EH (cell line): ENCODE data around the gene OR4C12.
"Not testable (repeated sequence)": the region's sequence is repeated elsewhere in the genome, so short reads cannot be mapped to it uniquely, and the experiment has no call there.

Experiments used
- DNase-seq: peaks from one replicate; pipeline ENCODE4 v3.0.0-alpha.2; 2015; ENCODE audit warnings: low read depth

OR4C12 gene

GRCh38 chr11:49982435-49982834, at the start of gene OR4C12:
TSS of gene OR4C12 (minus strand) at chr11:49982535. CDS start at chr11:49982501, 34 bp downstream.
- DNase-seq, result not testable (repeated sequence)

GRCh38 chr11:50030193-50030592, 47.9 kb upstream of the OR4C12 start:
- DNase-seq, result no peak

GRCh38 chr11:49995565-49995964, 13.2 kb upstream of the OR4C12 start:
- peak; percentile 59 for DNase-seq

DNA sequence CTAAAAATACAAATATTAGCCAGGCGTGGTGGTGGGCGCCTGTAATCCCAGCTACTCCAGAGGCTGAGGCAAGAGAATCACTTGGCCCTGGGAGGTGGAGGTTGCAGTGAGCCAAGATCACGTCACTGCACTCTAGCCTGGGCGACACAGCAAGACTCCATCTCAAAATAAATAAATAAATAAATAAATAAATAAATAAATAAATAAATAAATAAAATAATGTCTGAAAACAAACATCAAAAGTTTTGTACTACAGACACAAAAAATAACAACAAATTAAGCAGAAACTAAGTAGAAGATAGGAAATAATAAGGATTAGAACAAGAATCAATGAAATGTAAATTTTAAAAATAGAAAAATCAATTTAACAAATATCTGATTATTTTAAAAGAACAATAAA, 8.9 kb downstream of the OR4C12 start:
- not testable (repeated sequence) for DNase-seq

GRCh38 chr11:49952091-49952490, 30.2 kb downstream of the OR4C12 start, which contains the start of gene OR4C13:
TSS of gene OR4C13 (plus strand) at chr11:49952391. CDS start at chr11:49952423, 32 bp downstream.
- no peak for DNase-seq

- DNase-seq, result not testable (repeated sequence)
Measured at GRCh38 chr11:49948701-49949100, 33.6 kb downstream of the OR4C12 start.
